ENCODE results near the gene PER1. TPM values are rescaled to one million over a fixed set of nuclear protein-coding genes. Genes with fewer than 3 reads are reported as not detected.

Gene PER1
- total RNA-seq, 1 donor from 2014 or later = 30.0 TPM

DNA sequence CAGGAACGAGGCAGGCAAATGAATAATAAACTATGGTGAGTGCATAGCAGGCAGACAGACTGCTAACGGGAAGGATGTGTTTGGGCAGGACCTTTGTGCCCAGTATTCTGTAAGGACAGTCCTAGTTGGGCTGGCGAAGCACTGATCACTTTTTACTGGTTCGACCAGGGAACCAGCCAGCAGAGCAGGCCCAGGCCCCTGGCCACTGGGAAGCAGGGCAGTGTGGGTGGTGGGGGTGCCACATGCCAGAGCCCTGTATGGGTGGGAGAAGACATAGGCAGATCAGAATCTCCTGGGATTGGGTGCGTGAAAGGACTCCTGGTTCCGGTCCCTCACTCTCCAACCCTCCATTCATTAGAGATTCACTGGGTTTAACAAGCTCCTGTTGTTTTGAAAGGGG is 14.5 kb upstream of the PER1 start:
- H3K27ac Mint-ChIP-seq (ENCODE audit: unreplicated experiment) = no peak overlapping the region
- no peaks in the 10 kb centered on the region for H3K9me3 Mint-ChIP-seq (ENCODE audit: unreplicated experiment)
- H3K27me3 Mint-ChIP-seq (ENCODE audit: unreplicated experiment) = peaks cover 11% of the 10 kb centered on the region
- peaks cover under 1% of the 10 kb centered on the region for H3K36me3 Mint-ChIP-seq (ENCODE audit: low read depth, unreplicated experiment)
- H3K4me3 Mint-ChIP-seq (ENCODE audit: unreplicated experiment) = no peak overlapping the region
- no peak for DNase-seq (ENCODE audit: low spot score)
- H3K4me1 Mint-ChIP-seq (ENCODE audit: unreplicated experiment) = peaks cover 22% of the 10 kb centered on the region
- no peak for TF ChIP-seq CTCF (IDR thresholded peaks at IDR 0.05; ENCODE audit: unreplicated experiment)

GRCh38 chr17:8164815-8165131 is 12.6 kb upstream of the PER1 start:
- peaks cover 14% of the 10 kb centered on the region for H3K36me3 Mint-ChIP-seq (ENCODE audit: low read depth, unreplicated experiment)
- TF ChIP-seq CTCF (IDR thresholded peaks at IDR 0.05; ENCODE audit: unreplicated experiment) = no peak
- peaks cover 38% of the 10 kb centered on the region for H3K4me1 Mint-ChIP-seq (ENCODE audit: unreplicated experiment)
- no peak overlapping the region for H3K27ac Mint-ChIP-seq (ENCODE audit: unreplicated experiment)
- H3K27me3 Mint-ChIP-seq (ENCODE audit: unreplicated experiment) = peaks cover 15% of the 10 kb centered on the region
- no peak for DNase-seq (ENCODE audit: low spot score)
- H3K9me3 Mint-ChIP-seq (ENCODE audit: unreplicated experiment) = no peaks in the 10 kb centered on the region
- H3K4me3 Mint-ChIP-seq (ENCODE audit: unreplicated experiment) = peak overlapping the region; percentile 69

- H3K4me1 Mint-ChIP-seq (ENCODE audit: unreplicated experiment) = peaks cover 38% of the 10 kb centered on the region
- no peak for DNase-seq (ENCODE audit: low spot score)
- peaks cover 14% of the 10 kb centered on the region for H3K36me3 Mint-ChIP-seq (ENCODE audit: low read depth, unreplicated experiment)
- no peak for TF ChIP-seq CTCF (IDR thresholded peaks at IDR 0.05; ENCODE audit: unreplicated experiment)
- H3K27me3 Mint-ChIP-seq (ENCODE audit: unreplicated experiment) = peaks cover 15% of the 10 kb centered on the region
- H3K4me3 Mint-ChIP-seq (ENCODE audit: unreplicated experiment) = peak overlapping the region; percentile 94
- H3K9me3 Mint-ChIP-seq (ENCODE audit: unreplicated experiment) = no peaks in the 10 kb centered on the region
- H3K27ac Mint-ChIP-seq (ENCODE audit: unreplicated experiment) = peak overlapping the region; percentile 42
Observed at GRCh38 chr17:8163978-8164814, 12.0 kb upstream of the PER1 start.

DNA sequence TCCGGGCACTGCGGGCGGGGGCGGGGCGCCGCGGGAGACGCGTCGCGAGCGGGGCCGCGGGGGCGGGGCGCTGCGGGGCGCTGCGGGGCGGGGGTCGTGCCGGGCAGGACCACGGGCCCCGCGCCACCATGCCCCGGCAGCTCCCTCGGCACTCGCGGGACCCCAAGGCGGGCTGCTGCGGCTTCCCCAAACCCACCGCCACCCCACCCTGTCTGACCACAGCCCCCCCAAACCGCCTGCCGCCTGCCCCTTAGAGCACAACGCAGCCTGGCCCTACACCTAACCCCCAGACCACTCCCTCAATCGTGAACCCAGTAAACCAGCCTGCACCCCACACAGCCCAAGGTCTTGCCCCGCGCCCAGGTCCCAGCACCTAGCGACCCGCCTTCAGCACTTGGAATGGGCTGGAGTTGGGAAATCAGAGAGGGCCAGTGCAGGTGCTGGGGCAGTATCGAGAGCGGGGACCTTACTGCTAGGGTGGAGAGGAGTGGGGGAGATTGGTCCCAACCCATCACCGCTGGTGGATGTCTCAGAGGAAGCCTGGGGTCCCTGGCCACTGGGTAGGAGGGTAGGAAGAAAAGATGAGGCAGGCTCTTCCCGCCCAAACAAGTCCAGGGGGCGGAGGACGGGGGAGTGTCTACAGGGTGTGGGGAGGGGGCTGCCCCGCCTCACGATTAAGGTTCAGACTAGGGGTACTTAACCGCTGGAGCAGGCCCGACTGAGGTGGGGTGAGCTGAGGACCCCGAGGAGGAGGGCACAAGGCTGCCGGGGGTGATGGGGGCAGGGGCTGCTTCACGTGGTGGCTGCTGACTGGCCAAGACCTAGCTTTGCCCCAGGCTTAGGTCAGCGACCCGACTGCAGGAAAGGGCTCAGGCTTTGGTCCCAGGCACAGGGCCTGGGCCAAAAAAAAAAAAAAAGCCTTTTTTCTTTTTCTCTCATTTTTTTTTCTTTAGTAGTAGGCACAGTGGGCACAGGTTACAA is 11.1 kb upstream of the PER1 start:
- Mint-ChIP-seq H3K9me3 (ENCODE audit: unreplicated experiment) (no peaks in the 10 kb centered on the region), H3K4me3 (ENCODE audit: unreplicated experiment) (peak overlapping the region; percentile 94), H3K27ac (ENCODE audit: unreplicated experiment) (peak overlapping the region; percentile 82), H3K4me1 (ENCODE audit: unreplicated experiment) (peaks cover 41% of the 10 kb centered on the region), H3K27me3 (ENCODE audit: unreplicated experiment) (peaks cover 13% of the 10 kb centered on the region), H3K36me3 (ENCODE audit: low read depth, unreplicated experiment) (peaks cover 14% of the 10 kb centered on the region)
- TF ChIP-seq CTCF (IDR thresholded peaks at IDR 0.05; ENCODE audit: unreplicated experiment) = no peak
- DNase-seq (ENCODE audit: low spot score) = no peak
